Lower leg skin (tissue), 3 donors: ENCODE results near the gene RBBP8.

ENCODE experiments used
- CTCF ChIP-seq, 3 donors: fragments of 450-650 bp; IDR thresholded peaks; one replicate each; pipeline ENCODE4 v1.5.1; 2016; ENCODE audit warnings: antibody characterized with exemption in 3 of 3, mild to moderate bottlenecking in 3 of 3, moderate library complexity in 2 of 3
- POLR2A ChIP-seq, 2 donors: fragments of 450-650 bp; IDR thresholded peaks; one replicate each; pipeline ENCODE4 v1.6.1; 2016 to 2017; ENCODE audit warnings: antibody characterized with exemption in 2 of 2, mild to moderate bottlenecking in 1 of 2, moderate library complexity in 1 of 2

GRCh38 chr18:22936515-22936914 lies 3.4 kb downstream of the RBBP8 start:
- TF ChIP-seq CTCF (IDR thresholded peaks at IDR 0.05) (no peak), POLR2A (IDR thresholded peaks at IDR 0.05) (no peak)
